Osteoblast (primary cell): ENCODE measurements around the gene FBXO21. TPM values are rescaled to one million over a fixed set of nuclear protein-coding genes. Genes with fewer than 3 reads are reported as not detected.
A peak's percentile ranks its signal among the peaks of the same experiment; 100 is the strongest.

Source experiments
- DNase-seq: peaks from one replicate; pipeline ENCODE4 v3.0.0; 2011; ENCODE audit warnings: low spot score, mixed read lengths; ENCODE audit not compliant: insufficient read length; ENCODE audit errors: missing footprints
- H2AFZ ChIP-seq: 2 replicates; pipeline ENCODE4 v1.6.0; 2011; ENCODE audit warnings: mild to moderate bottlenecking, low read length
- H3K27ac ChIP-seq: 2 replicates; pipeline ENCODE4 v1.5.1; 2011; ENCODE audit warnings: mild to moderate bottlenecking, low read depth, low read length, moderate library complexity
- H3K27me3 ChIP-seq: 2 replicates; pipeline ENCODE4 v1.6.0; 2012; ENCODE audit warnings: mild to moderate bottlenecking, control low read depth, inconsistent platforms, low read length, moderate library complexity; ENCODE audit not compliant: insufficient read depth
- H3K36me3 ChIP-seq: 2 replicates; pipeline ENCODE4 v1.5.1; 2011; ENCODE audit warnings: mild to moderate bottlenecking, low read length, control low read depth, moderate library complexity; ENCODE audit not compliant: insufficient read depth
- H3K4me1 ChIP-seq: 2 replicates; pipeline ENCODE4 v1.5.1; 2011; ENCODE audit warnings: mild to moderate bottlenecking, low read length, control low read depth, moderate library complexity; ENCODE audit not compliant: insufficient read depth
- H3K4me2 ChIP-seq: 2 replicates; pipeline ENCODE4 v1.6.0; 2011; ENCODE audit warnings: mild to moderate bottlenecking, low read length; ENCODE audit not compliant: insufficient read depth
- H3K4me3 ChIP-seq: fragments of 200-600 bp; sonication (generic); 3 replicates; pipeline ENCODE4 v1.5.1; 2012; ENCODE audit warnings: mild to moderate bottlenecking, low read length, inconsistent platforms; ENCODE audit not compliant: insufficient read depth
- H3K79me2 ChIP-seq: 2 replicates; pipeline ENCODE4 v1.6.0; 2012; ENCODE audit warnings: mild to moderate bottlenecking, low read length, control low read depth, inconsistent platforms; ENCODE audit not compliant: insufficient read depth
- H3K9me3 ChIP-seq: 2 replicates; pipeline ENCODE4 v1.5.1; 2011; ENCODE audit warnings: low read depth, low read length, control low read depth
- H4K20me1 ChIP-seq: 2 replicates; pipeline ENCODE4 v1.6.0; 2012; ENCODE audit warnings: mild to moderate bottlenecking, low read length, control low read depth; ENCODE audit not compliant: insufficient read depth
- CTCF ChIP-seq: IDR thresholded peaks from 2 replicates; pipeline ENCODE4 v1.5.1; 2011; ENCODE audit warnings: mild to moderate bottlenecking, low read depth, low read length, moderate library complexity; ENCODE audit errors: extremely low read depth
- total RNA-seq: library from RNA; depleted of rRNA; stranded (reverse); fragments of >200 nt; gene quantifications from 2 replicates; pipeline ENCODE4 v1.2.3, GENCODE V29; 2012

Gene FBXO21
- total RNA-seq, 1 donor = 81.1 TPM

GRCh38 chr12:117152793-117153775 is 37.2 kb downstream of the FBXO21 start:
- TF ChIP-seq CTCF = no peak
- Histone ChIP-seq H3K4me3 (no peak overlapping the region), H4K20me1 (no peaks in the 10 kb centered on the region), H3K9me3 (no peaks in the 10 kb centered on the region), H3K36me3 (peaks cover 41% of the 10 kb centered on the region), H2AFZ (no peak overlapping the region), H3K27me3 (no peaks in the 10 kb centered on the region), H3K27ac (no peak overlapping the region), H3K4me2 (no peak overlapping the region), H3K79me2 (no peaks in the 10 kb centered on the region), H3K4me1 (peaks cover 7% of the 10 kb centered on the region)
- peak; percentile 34 for DNase-seq

- Histone ChIP-seq H3K27ac (no peak overlapping the region), H2AFZ (no peak overlapping the region), H3K27me3 (no peaks in the 10 kb centered on the region), H3K36me3 (peaks cover 37% of the 10 kb centered on the region), H3K9me3 (no peaks in the 10 kb centered on the region), H3K4me2 (peak overlapping the region; percentile 34), H4K20me1 (no peaks in the 10 kb centered on the region), H3K4me3 (no peak overlapping the region), H3K4me1 (peaks cover 7% of the 10 kb centered on the region), H3K79me2 (no peaks in the 10 kb centered on the region)
- DNase-seq = no peak
- no peak for TF ChIP-seq CTCF
Measured at GRCh38 chr12:117151403-117152031, 38.8 kb downstream of the FBXO21 start.

GRCh38 chr12:117149431-117149830 is 40.8 kb downstream of the FBXO21 start:
- Histone ChIP-seq H3K9me3 (no peaks in the 10 kb centered on the region), H3K27ac (no peak overlapping the region), H3K4me1 (peaks cover 7% of the 10 kb centered on the region), H3K27me3 (no peaks in the 10 kb centered on the region), H3K36me3 (peaks cover 32% of the 10 kb centered on the region), H4K20me1 (peaks cover 3% of the 10 kb centered on the region), H3K4me3 (no peak overlapping the region), H2AFZ (no peak overlapping the region), H3K79me2 (no peaks in the 10 kb centered on the region), H3K4me2 (no peak overlapping the region)
- no peak for DNase-seq
- TF ChIP-seq CTCF = no peak

GRCh38 chr12:117148642-117149041 is 41.6 kb downstream of the FBXO21 start:
- H2AFZ ChIP-seq = no peak overlapping the region
- H3K4me2 ChIP-seq = no peak overlapping the region
- no peaks in the 10 kb centered on the region for H3K9me3 ChIP-seq
- no peak overlapping the region for H3K4me3 ChIP-seq
- H3K4me1 ChIP-seq = peaks cover 7% of the 10 kb centered on the region
- H3K36me3 ChIP-seq = peaks cover 33% of the 10 kb centered on the region
- no peak for DNase-seq
- TF ChIP-seq CTCF = no peak
- no peaks in the 10 kb centered on the region for H3K27me3 ChIP-seq
- H4K20me1 ChIP-seq = peaks cover 3% of the 10 kb centered on the region
- no peak overlapping the region for H3K27ac ChIP-seq
- H3K79me2 ChIP-seq = no peaks in the 10 kb centered on the region
